K562 (cell line): Measurements from ENCODE around the gene TMEM217. TPM values are rescaled to one million over a fixed set of nuclear protein-coding genes. Genes with fewer than 3 reads are reported as not detected.

Experiments used
- ASH1L ChIP-seq: fragments of 450-650 bp; IDR thresholded peaks from 2 replicates; pipeline ENCODE4 v1.6.1; 2018; ENCODE audit warnings: borderline replicate concordance, mild to moderate bottlenecking, low read depth; ENCODE audit not compliant: partially characterized antibody
- BACH1 ChIP-seq: fragments of 200-800 bp; sonication (Bioruptor generic); IDR thresholded peaks from 2 replicates; pipeline ENCODE4 v1.6.1; 2016; ENCODE audit warnings: missing genetic modification characterization, missing compliant biosample characterization
- CBX8 ChIP-seq: fragments of 200-600 bp; sonication (generic); IDR thresholded peaks from 2 replicates; pipeline ENCODE4 v1.6.1; 2012; ENCODE audit warnings: borderline replicate concordance, mixed run types, low read depth, mild to moderate bottlenecking, moderate library complexity, mixed read lengths, low read length, control low read depth, inconsistent platforms; ENCODE audit not compliant: poor library complexity, severe bottlenecking; ENCODE audit errors: extremely low read depth
- CCNT2 ChIP-seq: IDR thresholded peaks from 2 replicates; pipeline ENCODE4 v1.6.1; 2011; ENCODE audit warnings: borderline replicate concordance, low read depth, mild to moderate bottlenecking, moderate library complexity, mixed read lengths, low read length; ENCODE audit not compliant: insufficient read length; ENCODE audit errors: extremely low read depth
- EGR1 ChIP-seq: fragments of 450-650 bp; conservative IDR thresholded peaks from 2 replicates; pipeline ENCODE4 v1.6.1; 2017; ENCODE audit warnings: mild to moderate bottlenecking
- HCFC1 ChIP-seq: IDR thresholded peaks from 2 replicates; pipeline ENCODE4 v1.6.1; 2012; ENCODE audit warnings: low read depth, low read length, improper control_type of control experiment
- HDGF ChIP-seq: fragments of 450-650 bp; IDR thresholded peaks from 2 replicates; pipeline ENCODE4 v1.6.1; 2016
- MAFG ChIP-seq: fragments of 450-650 bp; conservative IDR thresholded peaks from 2 replicates; pipeline ENCODE4 v1.6.1; 2016; ENCODE audit warnings: missing genetic modification characterization, missing compliant biosample characterization
- MAZ ChIP-seq, 2 experiments: fragments of 450-650 bp in 1 of 2; sonication (generic) in 1 of 2; formaldehyde crosslinking; IDR thresholded peaks in 1 of 2; conservative IDR thresholded peaks in 1 of 2; 2 replicates each; pipeline versions ENCODE4 v1.4.0 to v1.5.0; 2020; ENCODE audit warnings: mild to moderate bottlenecking in 1 of 2, missing genetic modification reagents in 1 of 2
- PHTF2 ChIP-seq: fragments of 250-450 bp; sonication (Bioruptor Pico); IDR thresholded peaks from 2 replicates; pipeline ENCODE4 v1.5.0; 2021; ENCODE audit warnings: mild to moderate bottlenecking
- PREB ChIP-seq: sonication (generic); formaldehyde crosslinking; IDR thresholded peaks from 2 replicates; pipeline ENCODE4 v1.8.1; 2023; ENCODE audit warnings: mild to moderate bottlenecking, missing genetic modification reagents
- RBM34 ChIP-seq: fragments of 200-400 bp; formaldehyde crosslinking; IDR thresholded peaks from 2 replicates; pipeline ENCODE4 v1.6.1; 2018; ENCODE audit warnings: low read length, borderline replicate concordance; ENCODE audit not compliant: insufficient read depth
- SAFB ChIP-seq: fragments of 200-400 bp; formaldehyde crosslinking; IDR thresholded peaks from 2 replicates; pipeline ENCODE4 v1.6.1; 2017; ENCODE audit warnings: low read depth, low read length, borderline replicate concordance
- ZC3H8 ChIP-seq: fragments of 450-650 bp; IDR thresholded peaks from 2 replicates; pipeline ENCODE4 v1.6.1; 2017
- polyA plus RNA-seq, 8 experiments: library from polyadenylated mRNA; depleted of rRNA in 4 of 8; stranded (reverse) in 5 of 8; unstranded in 3 of 8; fragments of >200 nt; fragmentation: Nextera tagmentation in 2 of 8; fragmentation: Illumina TruSeq in 1 of 8; extraction: Ambion mirVana in 2 of 8; extraction: Trizol in 1 of 8; gene quantifications; 2 replicates each; pipeline versions ENCODE4 v1.2.1 to v1.2.3, GENCODE V29; 2011 to 2014; ENCODE audit warnings: inconsistent platforms in 1 of 8, missing spikeins in 1 of 8
- total RNA-seq, 7 experiments: library from RNA; depleted of rRNA in 6 of 7; stranded (reverse); fragments of >200 nt in 6 of 7; fragmentation: Illumina TruSeq in 2 of 7; extraction: Trizol in 2 of 7; gene quantifications; 2 replicates each; pipeline versions ENCODE4 v1.2.1 to v1.2.3, GENCODE V29; 2011 to 2021; ENCODE audit warnings: low replicate concordance in 1 of 7
- TF ChIP-seq, protein P1 (sequence below): fragments of 450-650 bp; conservative IDR thresholded peaks from 2 replicates; pipeline ENCODE4 v1.6.1; 2016; ENCODE audit warnings: missing genetic modification characterization, low read depth, mild to moderate bottlenecking, missing compliant biosample characterization, moderate library complexity
- TF ChIP-seq, protein P2 (sequence below): fragments of 250-450 bp; sonication (Bioruptor Pico); IDR thresholded peaks from 2 replicates; pipeline ENCODE4 v1.4.0; 2020; ENCODE audit warnings: borderline replicate concordance
- TF ChIP-seq, protein P3 (sequence below): fragments of 450-650 bp; conservative IDR thresholded peaks from 2 replicates; pipeline ENCODE4 v1.6.1; 2016; ENCODE audit warnings: missing genetic modification characterization, low read depth, mild to moderate bottlenecking, control low read depth, missing compliant biosample characterization
- TF ChIP-seq, protein P4 (sequence below): fragments of 200-800 bp; sonication (Bioruptor generic); IDR thresholded peaks from 2 replicates; pipeline ENCODE4 v1.6.1; 2017; ENCODE audit warnings: missing genetic modification characterization, missing compliant biosample characterization

Gene TMEM217
- total and polyA plus RNA-seq, 9 of the 15 experiments (the other 6 are each of a cell fraction or from before 2014, with no cell fraction given), result 1.3 to 8.0 (median 1.9) TPM

GRCh38 chr6:37175332-37176267, 82.3 kb downstream of the TMEM217 start (continued):
- TF ChIP-seq, protein P1, sequence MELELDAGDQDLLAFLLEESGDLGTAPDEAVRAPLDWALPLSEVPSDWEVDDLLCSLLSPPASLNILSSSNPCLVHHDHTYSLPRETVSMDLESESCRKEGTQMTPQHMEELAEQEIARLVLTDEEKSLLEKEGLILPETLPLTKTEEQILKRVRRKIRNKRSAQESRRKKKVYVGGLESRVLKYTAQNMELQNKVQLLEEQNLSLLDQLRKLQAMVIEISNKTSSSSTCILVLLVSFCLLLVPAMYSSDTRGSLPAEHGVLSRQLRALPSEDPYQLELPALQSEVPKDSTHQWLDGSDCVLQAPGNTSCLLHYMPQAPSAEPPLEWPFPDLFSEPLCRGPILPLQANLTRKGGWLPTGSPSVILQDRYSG (tag), result peak; percentile 15
- TF ChIP-seq SAFB, result no peak
- TF ChIP-seq PHTF2 (CRISPR knock-in tag), result peak; percentile 97
- peak; percentile 39 for TF ChIP-seq CCNT2
- TF ChIP-seq, protein P2, sequence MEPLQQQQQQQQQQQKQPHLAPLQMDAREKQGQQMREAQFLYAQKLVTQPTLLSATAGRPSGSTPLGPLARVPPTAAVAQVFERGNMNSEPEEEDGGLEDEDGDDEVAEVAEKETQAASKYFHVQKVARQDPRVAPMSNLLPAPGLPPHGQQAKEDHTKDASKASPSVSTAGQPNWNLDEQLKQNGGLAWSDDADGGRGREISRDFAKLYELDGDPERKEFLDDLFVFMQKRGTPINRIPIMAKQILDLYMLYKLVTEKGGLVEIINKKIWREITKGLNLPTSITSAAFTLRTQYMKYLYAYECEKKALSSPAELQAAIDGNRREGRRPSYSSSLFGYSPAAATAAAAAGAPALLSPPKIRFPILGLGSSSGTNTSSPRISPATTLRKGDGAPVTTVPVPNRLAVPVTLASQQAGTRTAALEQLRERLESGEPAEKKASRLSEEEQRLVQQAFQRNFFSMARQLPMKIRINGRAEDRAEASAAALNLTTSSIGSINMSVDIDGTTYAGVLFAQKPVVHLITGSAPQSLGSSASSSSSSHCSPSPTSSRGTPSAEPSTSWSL (CRISPR knock-in tag), result peak; percentile 59; the same call in 1 of the 2 replicates
- TF ChIP-seq EGR1, result no peak
- no peak for TF ChIP-seq CBX8
- TF ChIP-seq HCFC1, result no peak
- no peak for TF ChIP-seq ZC3H8
- no peak for TF ChIP-seq RBM34
- no peak for TF ChIP-seq ASH1L
- no peak for TF ChIP-seq BACH1
- TF ChIP-seq PREB (CRISPR knock-in tag), result no peak
- TF ChIP-seq MAFG (tag), result no peak
- TF ChIP-seq, protein P3, sequence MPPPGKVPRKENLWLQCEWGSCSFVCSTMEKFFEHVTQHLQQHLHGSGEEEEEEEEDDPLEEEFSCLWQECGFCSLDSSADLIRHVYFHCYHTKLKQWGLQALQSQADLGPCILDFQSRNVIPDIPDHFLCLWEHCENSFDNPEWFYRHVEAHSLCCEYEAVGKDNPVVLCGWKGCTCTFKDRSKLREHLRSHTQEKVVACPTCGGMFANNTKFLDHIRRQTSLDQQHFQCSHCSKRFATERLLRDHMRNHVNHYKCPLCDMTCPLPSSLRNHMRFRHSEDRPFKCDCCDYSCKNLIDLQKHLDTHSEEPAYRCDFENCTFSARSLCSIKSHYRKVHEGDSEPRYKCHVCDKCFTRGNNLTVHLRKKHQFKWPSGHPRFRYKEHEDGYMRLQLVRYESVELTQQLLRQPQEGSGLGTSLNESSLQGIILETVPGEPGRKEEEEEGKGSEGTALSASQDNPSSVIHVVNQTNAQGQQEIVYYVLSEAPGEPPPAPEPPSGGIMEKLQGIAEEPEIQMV (tag), result no peak
- TF ChIP-seq, protein P4, sequence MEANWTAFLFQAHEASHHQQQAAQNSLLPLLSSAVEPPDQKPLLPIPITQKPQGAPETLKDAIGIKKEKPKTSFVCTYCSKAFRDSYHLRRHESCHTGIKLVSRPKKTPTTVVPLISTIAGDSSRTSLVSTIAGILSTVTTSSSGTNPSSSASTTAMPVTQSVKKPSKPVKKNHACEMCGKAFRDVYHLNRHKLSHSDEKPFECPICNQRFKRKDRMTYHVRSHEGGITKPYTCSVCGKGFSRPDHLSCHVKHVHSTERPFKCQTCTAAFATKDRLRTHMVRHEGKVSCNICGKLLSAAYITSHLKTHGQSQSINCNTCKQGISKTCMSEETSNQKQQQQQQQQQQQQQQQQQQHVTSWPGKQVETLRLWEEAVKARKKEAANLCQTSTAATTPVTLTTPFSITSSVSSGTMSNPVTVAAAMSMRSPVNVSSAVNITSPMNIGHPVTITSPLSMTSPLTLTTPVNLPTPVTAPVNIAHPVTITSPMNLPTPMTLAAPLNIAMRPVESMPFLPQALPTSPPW (CRISPR knock-in tag), result no peak; the same call in 1 of the 2 replicates
- no peak; a peak in 2 of 4 replicates for TF ChIP-seq MAZ (CRISPR knock-in tag; conservative IDR thresholded peaks at IDR 0.05 in 1 of 2, IDR thresholded peaks at IDR 0.05 in 1 of 2)
- peak; percentile 41; the same call in 1 of the 2 replicates for TF ChIP-seq HDGF
